ENCODE results near the gene BHLHE40.

BHLHE40 gene

DNA sequence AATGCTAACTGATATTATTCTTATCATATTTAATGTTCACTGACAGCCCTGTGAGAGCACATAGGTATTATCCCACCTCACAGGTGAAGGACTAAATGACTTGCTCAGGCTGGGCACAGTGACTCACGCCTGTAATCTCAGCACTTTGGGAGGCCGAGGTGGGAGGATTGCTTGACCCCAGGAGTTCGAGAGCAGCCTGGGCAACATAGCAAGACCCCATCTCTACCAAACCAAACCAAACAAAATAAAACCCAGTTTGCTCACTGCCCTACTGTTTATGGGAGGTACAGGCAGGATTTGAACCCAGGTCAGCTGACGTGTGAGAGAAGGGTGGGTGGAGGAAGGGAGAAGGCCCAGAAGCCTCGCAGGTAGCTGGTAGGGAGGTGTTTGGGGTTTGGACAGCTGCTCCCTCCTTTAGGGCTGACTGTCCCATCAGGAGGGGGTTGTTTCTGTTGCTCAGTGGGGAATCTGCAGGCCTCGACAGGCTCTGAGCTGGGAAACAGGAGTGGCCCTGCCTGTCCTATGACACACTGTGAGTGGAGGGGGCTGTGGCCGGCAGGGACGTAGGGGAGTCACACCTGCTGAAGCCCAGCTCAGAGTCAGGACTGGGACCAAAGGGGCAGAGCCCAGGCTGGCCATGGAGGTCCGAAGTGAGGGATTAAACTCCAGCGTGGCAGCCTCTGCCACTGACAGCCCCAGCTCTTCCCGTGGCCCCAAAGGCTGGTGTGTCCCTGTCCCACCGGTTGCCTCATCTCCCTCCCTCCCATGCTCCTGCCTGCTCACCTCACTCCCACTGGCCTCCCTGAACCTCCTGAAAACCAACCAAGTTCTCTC lies 25.3 kb downstream of the BHLHE40 start:
- H3K36me3 ChIP-seq (ENCODE audit: insufficient read depth, low read length), result no peaks in the 10 kb centered on the region
- no peak overlapping the region for H2AFZ ChIP-seq (ENCODE audit: low read depth, low read length)
- DNase-seq (no peak), ATAC-seq (ENCODE audit: insufficient read depth, low read depth) (no peak)
- no peak overlapping the region for H3K4me2 ChIP-seq (ENCODE audit: insufficient read depth, low read length)
- H4K20me1 ChIP-seq (ENCODE audit: insufficient read depth, low read length), result no peaks in the 10 kb centered on the region
- peaks cover 32% of the 10 kb centered on the region for H3K4me1 ChIP-seq (ENCODE audit: insufficient read depth, low read length)
- TF ChIP-seq, protein P1, sequence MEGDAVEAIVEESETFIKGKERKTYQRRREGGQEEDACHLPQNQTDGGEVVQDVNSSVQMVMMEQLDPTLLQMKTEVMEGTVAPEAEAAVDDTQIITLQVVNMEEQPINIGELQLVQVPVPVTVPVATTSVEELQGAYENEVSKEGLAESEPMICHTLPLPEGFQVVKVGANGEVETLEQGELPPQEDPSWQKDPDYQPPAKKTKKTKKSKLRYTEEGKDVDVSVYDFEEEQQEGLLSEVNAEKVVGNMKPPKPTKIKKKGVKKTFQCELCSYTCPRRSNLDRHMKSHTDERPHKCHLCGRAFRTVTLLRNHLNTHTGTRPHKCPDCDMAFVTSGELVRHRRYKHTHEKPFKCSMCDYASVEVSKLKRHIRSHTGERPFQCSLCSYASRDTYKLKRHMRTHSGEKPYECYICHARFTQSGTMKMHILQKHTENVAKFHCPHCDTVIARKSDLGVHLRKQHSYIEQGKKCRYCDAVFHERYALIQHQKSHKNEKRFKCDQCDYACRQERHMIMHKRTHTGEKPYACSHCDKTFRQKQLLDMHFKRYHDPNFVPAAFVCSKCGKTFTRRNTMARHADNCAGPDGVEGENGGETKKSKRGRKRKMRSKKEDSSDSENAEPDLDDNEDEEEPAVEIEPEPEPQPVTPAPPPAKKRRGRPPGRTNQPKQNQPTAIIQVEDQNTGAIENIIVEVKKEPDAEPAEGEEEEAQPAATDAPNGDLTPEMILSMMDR (IDR thresholded peaks at IDR 0.05; ENCODE audit: borderline replicate concordance, extremely low read depth, low read length, poor library complexity, severe bottlenecking), result no peak
- no peak for TF ChIP-seq EZH2 (IDR thresholded peaks at IDR 0.05; ENCODE audit: borderline replicate concordance, low read depth, low read length, severe bottlenecking)
- H3K4me3 ChIP-seq (ENCODE audit: low read depth in 1 of 2, low read length in 2 of 2), result no peak overlapping the region
- no peaks in the 10 kb centered on the region for H3K79me2 ChIP-seq (ENCODE audit: insufficient read depth, low read length)
- no peaks in the 10 kb centered on the region for H3K9me3 ChIP-seq (ENCODE audit: insufficient read depth, low read length, severe bottlenecking)
- no peak overlapping the region for H3K9ac ChIP-seq (ENCODE audit: low read depth, low read length)
- H3K27ac ChIP-seq (ENCODE audit: low read length), result no peak overlapping the region
- H3K27me3 ChIP-seq (ENCODE audit: insufficient read depth, low read length, poor library complexity), result no peaks in the 10 kb centered on the region

DNA sequence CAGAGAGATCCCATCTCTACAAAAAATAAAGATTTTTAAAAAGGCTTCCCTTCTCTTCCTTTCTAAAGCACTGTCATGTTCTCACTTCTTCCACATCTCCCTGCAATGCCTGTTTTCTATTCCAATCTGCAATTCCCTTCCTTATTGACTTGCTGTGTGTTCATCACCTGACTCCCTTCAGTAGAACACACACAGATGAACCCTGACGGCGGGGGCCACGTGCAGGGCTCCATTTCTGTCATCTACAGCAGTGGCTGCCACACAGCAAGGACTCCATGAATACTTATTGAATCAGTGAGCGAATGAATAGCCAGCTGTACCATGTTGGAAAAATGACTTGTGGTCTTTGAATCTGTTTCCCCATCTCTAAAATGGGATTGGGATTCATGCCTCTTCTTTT lies 26.1 kb downstream of the BHLHE40 start:
- Histone ChIP-seq H3K4me3 (ENCODE audit: low read depth in 1 of 2, low read length in 2 of 2) (no peak overlapping the region), H2AFZ (ENCODE audit: low read depth, low read length) (no peak overlapping the region), H3K27me3 (ENCODE audit: insufficient read depth, low read length, poor library complexity) (no peaks in the 10 kb centered on the region), H3K79me2 (ENCODE audit: insufficient read depth, low read length) (no peaks in the 10 kb centered on the region), H4K20me1 (ENCODE audit: insufficient read depth, low read length) (no peaks in the 10 kb centered on the region), H3K4me2 (ENCODE audit: insufficient read depth, low read length) (no peak overlapping the region), H3K36me3 (ENCODE audit: insufficient read depth, low read length) (no peaks in the 10 kb centered on the region), H3K9ac (ENCODE audit: low read depth, low read length) (no peak overlapping the region), H3K4me1 (ENCODE audit: insufficient read depth, low read length) (peaks cover 24% of the 10 kb centered on the region), H3K27ac (ENCODE audit: low read length) (no peak overlapping the region), H3K9me3 (ENCODE audit: insufficient read depth, low read length, severe bottlenecking) (no peaks in the 10 kb centered on the region)
- DNase-seq (no peak), ATAC-seq (ENCODE audit: insufficient read depth, low read depth) (no peak)
- TF ChIP-seq, protein P1 (IDR thresholded peaks at IDR 0.05; ENCODE audit: borderline replicate concordance, extremely low read depth, low read length, poor library complexity, severe bottlenecking), result no peak
- no peak for TF ChIP-seq EZH2 (IDR thresholded peaks at IDR 0.05; ENCODE audit: borderline replicate concordance, low read depth, low read length, severe bottlenecking)

DNA sequence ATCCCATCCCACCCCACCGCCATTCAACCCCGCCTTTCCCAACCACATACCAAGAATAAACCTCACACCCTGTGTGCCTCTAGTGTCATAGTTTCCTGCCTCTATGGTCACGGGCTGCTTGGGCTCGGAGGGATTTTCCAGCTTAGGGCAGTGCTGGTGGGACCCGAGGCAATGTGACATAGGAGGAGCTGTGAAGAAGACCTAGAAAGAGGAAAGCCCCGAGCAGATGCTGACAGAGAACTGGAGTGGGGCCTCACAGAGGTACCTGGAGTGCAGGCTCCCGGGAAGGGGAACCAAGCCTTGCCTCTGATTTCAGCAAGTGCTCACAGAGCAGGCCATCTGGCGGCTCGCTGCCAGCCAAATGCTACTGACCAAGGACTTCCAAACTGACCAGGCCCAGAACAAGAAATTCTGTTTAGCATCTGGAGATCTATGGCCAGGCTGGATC lies 27.5 kb downstream of the BHLHE40 start:
- DNase-seq (no peak), ATAC-seq (ENCODE audit: insufficient read depth, low read depth) (no peak)
- TF ChIP-seq EZH2 (IDR thresholded peaks at IDR 0.05; ENCODE audit: borderline replicate concordance, low read depth, low read length, severe bottlenecking), result no peak
- TF ChIP-seq, protein P1 (IDR thresholded peaks at IDR 0.05; ENCODE audit: borderline replicate concordance, extremely low read depth, low read length, poor library complexity, severe bottlenecking), result no peak
- Histone ChIP-seq H3K27ac (ENCODE audit: low read length) (no peak overlapping the region), H3K79me2 (ENCODE audit: insufficient read depth, low read length) (no peaks in the 10 kb centered on the region), H3K4me3 (ENCODE audit: low read depth in 1 of 2, low read length in 2 of 2) (no peak overlapping the region), H3K4me1 (ENCODE audit: insufficient read depth, low read length) (peaks cover 26% of the 10 kb centered on the region), H3K9me3 (ENCODE audit: insufficient read depth, low read length, severe bottlenecking) (no peaks in the 10 kb centered on the region), H3K36me3 (ENCODE audit: insufficient read depth, low read length) (no peaks in the 10 kb centered on the region), H2AFZ (ENCODE audit: low read depth, low read length) (no peak overlapping the region), H3K4me2 (ENCODE audit: insufficient read depth, low read length) (no peak overlapping the region), H3K9ac (ENCODE audit: low read depth, low read length) (no peak overlapping the region), H3K27me3 (ENCODE audit: insufficient read depth, low read length, poor library complexity) (no peaks in the 10 kb centered on the region), H4K20me1 (ENCODE audit: insufficient read depth, low read length) (no peaks in the 10 kb centered on the region)

Measured in DND-41 (cell line).